Astrocyte (in vitro differentiated cells and primary cell): ENCODE data around the gene EFNA2.

Source experiments
- CTCF ChIP-seq: IDR thresholded peaks from 2 replicates; pipeline ENCODE4 v1.5.1; 2011; ENCODE audit warnings: low read depth, mild to moderate bottlenecking, inconsistent platforms, low read length, moderate library complexity; ENCODE audit not compliant: insufficient read depth
- EZH2 ChIP-seq: IDR thresholded peaks from 2 replicates; pipeline ENCODE4 v1.6.1; 2012; ENCODE audit warnings: mild to moderate bottlenecking, low read length, inconsistent platforms; ENCODE audit not compliant: insufficient read depth

GRCh38 chr19:1252221-1252820, 33.4 kb upstream of the EFNA2 start:
- TF ChIP-seq CTCF, result no peak
- TF ChIP-seq EZH2, result no peak
